GM18907 (cell line): Measurements from ENCODE around the gene CSRP3.
"Not testable (repeated sequence)": the region's sequence is repeated elsewhere in the genome, so short reads cannot be mapped to it uniquely, and the experiment has no call there.

Experiments used
- ATAC-seq: cut with Tn5 transposase; IDR thresholded peaks from one replicate; pipeline ENCODE4 v1.9.1; 2021; ENCODE audit warnings: mild to moderate bottlenecking, moderate library complexity; ENCODE audit not compliant: unreplicated experiment

CSRP3 gene

DNA sequence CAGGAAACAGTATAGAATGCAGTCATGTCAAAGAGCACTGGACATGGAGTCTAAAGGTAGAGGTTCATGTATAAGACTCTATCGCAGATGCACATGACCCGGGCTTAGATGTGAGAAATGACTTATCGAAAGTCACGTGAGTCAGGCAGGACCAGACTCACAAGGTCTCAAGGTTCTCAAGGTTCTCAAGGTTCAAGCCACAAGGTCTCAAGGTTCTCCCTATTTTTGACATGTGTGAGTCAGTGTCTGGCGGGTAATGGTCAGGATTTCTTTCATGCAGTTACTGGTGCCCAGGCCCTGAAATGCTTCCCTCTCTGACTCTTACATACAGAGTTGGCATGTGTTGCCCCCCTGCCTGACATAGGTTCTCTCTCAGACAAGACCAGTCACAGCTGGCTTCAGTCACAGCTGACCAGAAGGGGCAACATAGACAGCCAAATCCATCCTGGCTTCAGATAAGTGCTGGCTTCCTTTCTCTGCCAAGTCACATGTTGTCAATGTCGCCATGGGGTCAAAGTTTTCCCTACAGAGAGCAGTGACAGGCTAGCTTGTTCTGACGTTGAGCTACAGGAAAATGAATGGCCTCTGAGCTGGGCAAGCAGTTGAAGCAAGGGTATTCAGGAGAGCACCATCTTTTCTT, 10.1 kb downstream of the CSRP3 start:
- no peak for ATAC-seq

DNA sequence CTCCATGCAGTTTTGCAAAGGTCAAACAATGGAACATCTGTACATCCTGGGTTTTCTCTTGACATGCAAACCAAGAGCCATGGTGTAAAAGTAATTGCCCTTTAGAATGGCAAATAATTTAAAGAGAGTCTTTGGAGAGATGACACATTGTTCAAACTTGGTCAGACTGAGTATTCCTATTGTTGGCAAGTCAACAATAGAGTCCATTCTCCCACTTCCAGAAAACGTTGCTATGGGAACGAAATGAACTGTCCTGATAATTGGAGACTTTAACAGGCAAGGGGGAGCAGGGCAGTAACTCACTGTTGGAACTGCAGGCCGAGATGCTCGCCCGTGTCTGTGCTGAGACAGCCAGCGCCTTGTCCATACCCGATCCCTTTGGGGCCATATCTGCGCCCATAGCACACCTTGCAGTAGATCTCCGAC, 13.9 kb downstream of the CSRP3 start:
- no peak for ATAC-seq

DNA sequence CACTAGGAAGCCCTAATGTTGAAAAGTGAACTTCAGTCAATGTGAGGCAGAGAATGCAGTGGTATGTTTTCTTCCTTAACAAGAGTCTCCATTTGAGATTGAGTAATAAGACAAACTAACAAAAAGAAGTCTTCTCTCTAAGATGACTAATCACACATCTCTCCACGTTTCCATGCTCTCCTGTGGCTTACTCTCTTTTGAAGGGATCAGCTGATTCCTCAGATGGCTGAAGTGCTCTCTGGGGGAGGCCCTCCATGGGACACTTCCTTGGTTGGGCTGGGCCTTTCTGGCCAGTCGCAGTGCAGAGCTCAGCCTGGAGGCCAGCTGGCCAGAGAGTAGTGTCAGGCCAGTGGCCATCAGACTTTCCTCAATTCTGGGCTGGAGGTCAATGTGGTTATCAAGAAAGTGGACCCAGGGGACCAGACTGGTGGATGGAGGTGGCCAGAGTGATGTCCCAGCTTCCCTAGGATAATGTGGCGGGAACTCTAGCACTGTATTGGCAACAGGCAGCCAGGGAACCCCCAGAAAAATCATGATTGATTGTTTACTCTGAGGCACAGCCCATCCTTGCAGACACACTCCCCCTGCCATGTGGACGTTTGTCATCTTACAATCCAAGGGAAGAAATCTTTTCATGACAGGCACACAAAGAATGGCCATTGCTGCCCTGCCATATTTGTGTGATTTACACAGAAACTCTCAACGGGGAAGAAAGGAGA, 14.5 kb downstream of the CSRP3 start:
- ATAC-seq: no peak

DNA sequence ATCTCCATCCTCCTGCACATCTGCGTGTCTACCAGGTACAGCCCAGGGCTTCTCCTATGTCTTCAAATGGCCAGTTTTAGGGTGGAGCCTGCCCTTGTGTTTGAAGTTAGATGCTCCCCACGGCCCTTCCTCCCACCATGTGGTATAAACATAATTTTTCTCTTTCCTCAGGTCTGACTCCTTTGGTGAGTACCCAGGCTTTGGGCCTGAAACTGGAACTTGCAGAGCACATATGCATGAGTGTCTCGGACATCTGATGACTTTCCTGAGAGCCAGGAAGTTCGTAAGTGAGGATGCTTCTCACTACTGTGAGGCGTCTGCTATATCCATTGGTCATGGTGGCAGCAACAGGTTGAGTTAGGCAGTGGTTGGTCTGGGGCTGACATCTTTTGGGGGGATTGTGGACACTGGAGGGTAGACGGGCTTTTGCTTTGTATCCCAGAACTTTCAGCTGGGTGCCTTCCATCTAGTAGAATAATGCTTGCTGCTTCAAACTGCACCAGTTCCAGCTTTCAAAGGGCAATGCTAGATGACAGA, 16.2 kb downstream of the CSRP3 start:
- no peak for ATAC-seq

DNA sequence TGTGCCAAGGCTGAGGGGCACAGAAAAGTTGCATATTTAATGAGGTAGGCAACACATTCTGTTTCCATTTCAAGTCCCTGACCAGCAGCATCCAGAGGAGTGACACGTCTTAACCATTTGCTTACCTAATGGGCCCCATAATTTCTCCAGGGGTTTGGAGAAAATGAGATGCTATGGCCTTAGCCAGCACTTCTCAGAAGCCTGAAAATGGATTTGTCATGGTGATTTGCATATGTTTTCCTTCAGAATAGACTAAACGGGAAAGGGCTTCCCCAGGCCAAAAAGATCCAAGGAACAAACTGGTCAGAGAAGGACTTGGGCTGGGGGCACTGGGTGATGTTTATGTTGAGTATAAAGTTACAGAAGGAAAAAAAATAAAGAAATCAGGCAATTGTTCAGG, 16.7 kb downstream of the CSRP3 start:
- ATAC-seq: no peak

DNA sequence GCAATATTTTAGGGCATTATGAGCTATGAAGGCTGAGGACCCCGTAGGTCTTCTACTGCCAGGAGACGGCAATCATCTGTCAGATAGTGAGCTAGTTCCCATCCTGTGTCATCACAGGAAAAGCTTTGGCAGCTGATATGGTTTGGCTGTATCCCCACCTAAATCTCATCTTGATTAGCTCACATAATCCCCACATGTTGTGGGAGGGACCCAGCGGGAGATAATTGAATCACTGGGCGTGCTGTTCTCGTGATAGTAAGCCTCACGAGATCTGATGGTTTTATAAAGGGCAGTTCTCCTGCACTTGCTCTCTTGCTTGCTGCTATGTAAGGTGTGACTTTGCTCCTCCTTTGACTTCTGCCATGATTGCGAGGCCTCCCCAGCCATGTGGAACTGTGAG, 18.1 kb downstream of the CSRP3 start:
- no peak for ATAC-seq

DNA sequence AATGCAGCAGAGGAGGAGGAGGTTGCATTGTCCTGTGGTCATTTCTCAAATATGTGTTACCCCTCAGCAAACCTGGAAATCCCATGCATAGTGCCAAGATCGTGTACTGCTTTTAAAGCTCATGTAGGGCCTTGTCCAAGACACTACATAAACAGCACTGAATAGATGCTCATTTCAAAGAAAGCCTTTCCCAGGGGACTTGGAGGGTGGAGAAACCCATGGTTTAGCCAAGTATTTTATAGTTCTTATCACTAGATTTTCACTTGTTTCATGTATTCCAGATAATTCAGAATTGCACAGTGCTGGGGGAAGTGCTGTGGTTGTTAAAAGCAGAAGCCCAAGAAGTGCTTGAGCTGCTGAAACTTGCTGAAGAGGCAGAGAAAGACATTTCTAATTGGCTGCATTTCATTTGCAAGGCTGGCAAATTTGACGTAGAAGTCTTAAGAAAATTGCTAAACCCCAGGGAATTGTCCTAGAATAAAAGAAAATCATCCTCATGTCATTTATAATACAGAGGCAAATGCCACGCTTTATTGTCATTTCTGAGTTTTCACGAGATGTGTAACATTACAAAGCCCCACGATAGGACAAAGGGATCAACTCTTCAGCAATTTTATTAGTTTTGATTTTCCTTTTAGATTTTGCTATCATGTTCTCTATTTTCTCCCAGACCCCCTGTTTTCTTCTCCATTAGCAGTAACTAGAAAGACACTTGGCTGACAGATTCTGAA, 20.1 kb downstream of the CSRP3 start:
- ATAC-seq: no peak

DNA sequence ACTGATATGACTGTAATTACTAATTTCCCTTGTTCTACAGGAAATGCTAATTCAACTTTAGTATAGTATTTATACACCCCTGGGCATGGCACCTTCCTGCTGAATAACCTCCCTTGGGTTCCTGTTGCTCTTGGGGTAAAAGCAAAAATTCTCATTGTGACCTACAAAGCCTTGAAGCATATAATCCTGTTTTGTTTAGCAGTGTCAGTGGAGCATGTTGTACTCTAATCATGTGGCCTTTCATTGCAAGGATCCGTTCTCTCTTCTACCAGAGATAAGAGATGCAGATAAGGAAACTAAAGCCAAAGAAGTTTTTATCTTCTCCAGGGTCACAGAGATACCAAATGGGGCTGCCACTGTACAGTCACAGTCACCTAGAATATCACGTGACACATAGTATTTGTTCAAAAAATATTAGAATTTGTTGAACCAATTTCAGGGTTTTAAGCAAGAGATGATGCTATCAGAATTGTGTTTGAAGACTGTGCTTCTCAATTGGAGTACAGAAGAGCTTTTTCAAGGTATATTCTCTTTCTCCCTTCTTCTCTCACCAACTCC, 25.1 kb downstream of the CSRP3 start:
- ATAC-seq: no peak

DNA sequence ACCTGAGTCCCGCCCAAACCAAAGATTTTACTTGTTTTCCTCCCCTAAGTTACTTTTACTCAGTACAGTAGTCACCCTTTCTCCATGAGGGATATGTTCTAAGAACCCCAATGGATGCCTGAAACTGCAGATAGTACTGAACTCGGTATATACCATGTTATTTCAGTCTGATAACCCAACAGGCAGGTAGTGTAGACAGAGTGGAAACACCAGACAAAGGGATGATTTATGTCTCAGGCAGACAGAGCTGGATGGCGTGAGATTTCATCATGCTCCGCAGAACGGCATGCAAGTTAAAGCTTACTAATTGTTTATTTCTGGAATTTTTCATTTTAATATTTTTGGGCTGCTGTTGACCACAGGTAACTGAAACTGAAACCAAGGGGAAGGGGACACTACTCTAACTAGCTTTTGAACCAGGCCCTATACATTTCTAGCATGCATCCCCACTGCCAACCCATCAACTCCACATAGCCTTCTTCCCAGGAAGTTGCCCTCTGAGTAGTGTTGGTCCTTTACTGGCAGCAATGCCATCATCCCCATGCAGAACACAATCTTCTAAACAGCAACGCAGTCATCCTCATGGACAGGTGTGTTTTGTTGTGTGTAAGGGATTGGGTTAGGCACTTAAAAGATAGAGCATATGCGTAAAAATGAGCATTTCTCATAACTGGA, 27.7 kb downstream of the CSRP3 start:
- ATAC-seq: no peak

DNA sequence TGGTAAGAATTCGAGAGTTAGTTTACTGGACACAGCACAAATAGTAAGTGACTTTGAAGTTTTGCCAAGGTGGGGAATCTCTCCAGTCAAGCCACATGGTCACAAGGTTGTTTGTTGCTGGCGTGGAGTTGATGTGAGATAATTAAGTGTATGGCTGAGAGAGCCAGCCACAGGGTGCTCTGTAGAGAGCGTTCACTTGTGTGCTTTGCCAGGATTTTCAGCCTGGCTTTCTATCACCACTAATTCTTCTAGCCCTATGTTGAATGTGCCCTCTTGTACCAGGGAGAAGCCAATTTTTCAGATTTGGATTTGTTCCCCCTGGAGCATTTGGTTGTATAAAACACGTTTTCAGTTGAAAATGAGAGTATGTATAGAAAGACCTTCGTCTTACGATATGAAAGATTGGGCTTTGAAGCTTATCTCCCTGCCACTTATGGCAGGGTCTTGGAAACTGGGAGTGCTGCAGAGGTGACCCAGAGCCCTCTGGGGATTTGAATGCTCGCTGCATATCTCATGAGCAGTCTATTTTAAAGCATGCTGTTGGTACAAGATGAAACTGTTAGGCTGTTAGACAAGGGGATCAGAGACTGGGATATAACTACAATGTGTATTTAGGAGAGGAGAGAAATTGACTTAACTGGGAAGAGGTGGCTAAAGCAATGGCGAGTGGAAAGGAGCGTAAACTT, 28.6 kb downstream of the CSRP3 start:
- ATAC-seq: no peak

DNA sequence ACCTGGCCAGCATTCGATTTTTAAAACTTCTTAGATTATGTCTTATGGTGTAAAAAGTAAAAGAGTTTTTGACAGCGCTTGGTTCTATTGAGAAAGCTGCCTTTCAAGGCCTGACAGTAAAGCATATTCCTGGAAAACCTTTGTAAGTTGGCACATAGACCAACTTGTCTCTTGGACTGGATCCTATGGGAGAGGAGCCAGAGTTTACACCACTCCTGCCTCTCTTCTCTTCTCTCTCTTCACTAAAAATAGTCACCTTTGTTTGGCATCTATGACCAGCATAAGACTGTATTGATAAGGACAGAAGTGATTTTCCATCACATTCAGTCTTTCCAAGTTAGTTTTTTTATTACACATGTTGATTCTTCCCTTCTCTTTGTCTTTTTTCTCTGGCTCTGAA, 33.7 kb downstream of the CSRP3 start:
- no peak for ATAC-seq

DNA sequence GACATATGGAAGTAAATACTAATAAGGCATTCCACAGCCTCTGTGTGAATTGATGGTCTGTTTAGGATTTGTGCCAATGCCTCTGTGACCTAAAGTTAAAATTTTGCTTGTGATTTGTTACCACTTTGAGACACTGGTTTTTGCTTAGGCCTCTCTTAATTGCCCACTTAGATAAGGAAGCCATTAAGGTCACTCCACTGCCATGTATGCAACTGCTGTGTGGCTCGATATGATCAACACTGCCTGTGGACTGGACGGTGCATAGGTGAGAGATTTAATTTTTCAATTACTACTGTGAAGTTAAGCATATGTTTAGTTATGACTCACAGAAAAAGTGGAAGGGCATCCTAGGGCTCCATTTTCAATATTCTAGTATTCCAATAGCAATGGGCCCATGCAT, 36.9 kb downstream of the CSRP3 start:
- no peak for ATAC-seq

DNA sequence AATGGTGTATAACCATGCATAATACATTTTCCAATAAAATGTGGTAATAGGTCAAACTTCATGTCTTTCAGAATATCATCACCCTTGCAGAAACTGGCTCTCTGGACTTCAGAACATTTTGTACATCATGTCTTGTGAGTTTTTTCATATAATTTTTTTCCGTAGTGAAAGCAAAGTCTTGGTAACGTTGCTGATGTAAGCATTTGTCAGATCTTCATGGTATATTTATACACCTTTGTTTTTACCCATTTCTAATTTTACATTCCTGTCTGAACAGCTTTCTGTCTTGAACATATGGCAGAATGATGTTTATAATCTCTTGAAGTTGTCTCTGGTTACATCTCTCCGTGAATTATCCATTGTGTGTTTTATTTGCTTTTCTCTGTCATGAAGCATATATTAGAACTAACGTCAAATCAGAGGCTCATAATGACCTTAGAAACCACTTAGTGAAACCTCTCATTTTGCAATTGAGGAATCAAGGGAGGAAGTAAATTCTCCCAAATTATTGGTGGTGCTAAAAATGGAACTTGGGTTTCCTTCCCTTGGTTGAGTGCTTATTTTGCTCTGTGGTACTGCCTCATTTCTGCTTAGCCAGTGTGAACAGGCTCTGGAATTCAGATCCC, 37.4 kb downstream of the CSRP3 start:
- ATAC-seq: no peak

DNA sequence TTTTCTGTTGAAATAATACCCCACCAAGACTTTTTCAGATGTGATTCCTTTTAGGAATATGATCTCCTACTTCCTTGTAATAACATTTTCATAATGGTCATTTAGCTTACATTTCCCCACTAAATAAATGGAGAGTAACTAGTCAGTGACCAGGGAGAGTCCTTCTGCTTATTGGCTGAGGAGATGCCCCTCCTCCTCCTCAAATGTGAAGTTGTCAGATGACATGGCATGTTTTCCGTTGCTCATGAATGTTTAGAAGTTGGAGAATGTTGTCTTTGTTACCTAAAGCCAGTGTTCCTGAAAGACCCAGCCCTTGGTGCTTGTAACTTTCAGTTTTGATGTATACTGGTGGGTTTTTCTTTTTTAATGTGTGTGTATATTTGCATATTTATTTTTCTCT, 38.2 kb downstream of the CSRP3 start:
- ATAC-seq: no peak

DNA sequence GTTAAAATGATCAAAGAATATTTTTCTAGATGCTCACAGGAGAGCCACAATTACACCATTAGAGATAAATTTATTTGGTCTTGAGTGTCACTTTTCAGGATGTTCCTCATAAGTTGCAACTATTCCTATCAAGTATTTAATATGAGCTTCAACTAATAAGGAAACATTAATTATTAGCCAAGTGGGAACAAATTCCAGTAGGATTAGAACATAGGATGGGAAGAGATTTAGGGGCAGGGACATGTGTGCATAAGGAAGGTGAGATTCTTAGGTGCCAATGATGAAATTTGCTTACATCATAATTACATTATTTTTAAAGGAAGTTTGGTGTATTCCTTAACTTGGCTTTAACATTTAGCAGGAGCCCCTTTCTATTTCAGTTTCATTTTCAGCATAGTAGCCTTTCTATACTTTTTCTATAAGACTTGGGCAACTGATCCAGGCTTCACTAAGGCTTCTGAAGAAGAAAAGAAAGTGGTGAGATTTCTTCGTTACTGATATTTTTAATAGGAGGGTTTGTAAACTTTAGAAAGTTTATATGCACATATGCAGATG, 38.8 kb downstream of the CSRP3 start:
- no peak for ATAC-seq

DNA sequence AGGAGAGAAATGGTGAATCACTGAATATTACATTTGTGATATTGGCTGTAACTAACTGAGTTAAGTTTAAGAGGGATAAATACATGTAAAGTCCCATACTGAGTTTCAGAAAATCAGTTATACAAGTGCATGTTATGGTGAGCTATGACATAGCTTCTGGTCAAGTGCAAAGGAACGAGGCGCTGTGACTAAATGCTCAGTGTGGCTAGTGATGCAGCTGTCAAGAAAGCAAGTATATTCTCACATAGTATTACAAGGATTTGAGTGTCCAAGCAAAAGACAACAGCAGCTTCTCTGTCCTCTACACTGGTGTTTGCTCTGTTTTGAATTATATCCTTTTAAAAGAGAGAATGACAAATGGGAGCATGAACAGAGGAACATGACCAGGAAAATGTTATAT, 40.1 kb downstream of the CSRP3 start:
- ATAC-seq: no peak

DNA sequence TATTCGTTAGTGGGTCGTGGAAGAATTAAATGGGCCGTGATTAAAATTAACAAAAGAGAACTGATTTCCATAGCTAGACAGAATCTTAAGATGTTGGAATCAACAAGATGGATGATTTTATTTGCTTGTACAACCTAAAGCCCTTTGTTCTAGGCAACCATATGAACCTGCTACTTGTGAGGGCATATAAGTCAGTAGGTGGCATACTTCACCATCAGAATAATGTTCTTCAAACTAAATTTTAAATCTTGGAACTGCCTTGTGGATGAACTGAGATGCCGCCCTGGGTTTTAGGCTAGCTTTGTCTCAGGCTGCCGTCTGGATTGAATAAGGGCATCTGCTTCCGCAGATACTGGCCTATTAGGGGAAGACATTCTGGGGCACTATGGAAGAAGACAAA, 40.9 kb downstream of the CSRP3 start:
- ATAC-seq: no peak

DNA sequence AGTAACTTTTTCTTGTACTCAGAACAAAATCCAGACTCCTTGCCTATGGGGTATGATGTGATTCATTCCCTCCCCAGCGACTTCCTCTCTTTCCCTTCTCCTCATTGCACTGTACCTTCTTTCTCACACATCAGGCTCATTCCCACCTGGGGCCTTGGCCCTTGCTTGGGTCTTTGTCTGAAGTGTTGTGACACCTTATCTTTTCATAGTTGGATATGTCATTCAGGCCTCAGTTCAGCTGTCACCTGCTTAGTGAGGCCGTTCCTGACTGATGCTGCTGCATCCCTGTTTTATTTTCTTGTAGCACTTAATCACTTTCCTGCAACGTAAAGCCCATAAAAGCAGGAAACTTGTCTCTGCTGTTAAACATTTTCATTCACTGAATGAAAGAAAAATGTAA, 44.9 kb downstream of the CSRP3 start:
- no peak for ATAC-seq

DNA sequence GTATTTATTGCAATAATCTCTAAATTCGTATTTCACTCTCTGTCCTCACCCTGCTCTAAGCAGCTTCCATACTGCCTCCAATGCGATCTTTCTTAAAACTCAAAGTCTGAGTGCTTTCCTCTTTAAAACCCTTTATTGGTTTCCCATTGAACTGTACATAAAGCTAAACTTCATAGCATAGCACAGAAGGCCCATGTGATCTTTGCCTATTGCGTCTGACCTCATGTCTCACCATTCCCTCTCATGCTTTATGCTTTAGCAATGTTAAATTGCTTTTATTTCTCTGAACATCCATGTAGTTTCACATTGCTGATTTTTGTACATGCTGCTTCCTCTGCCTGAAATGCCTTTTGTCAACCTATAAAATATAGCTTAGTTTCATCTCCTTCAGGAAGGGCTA, 56.5 kb downstream of the CSRP3 start:
- ATAC-seq: no peak

DNA sequence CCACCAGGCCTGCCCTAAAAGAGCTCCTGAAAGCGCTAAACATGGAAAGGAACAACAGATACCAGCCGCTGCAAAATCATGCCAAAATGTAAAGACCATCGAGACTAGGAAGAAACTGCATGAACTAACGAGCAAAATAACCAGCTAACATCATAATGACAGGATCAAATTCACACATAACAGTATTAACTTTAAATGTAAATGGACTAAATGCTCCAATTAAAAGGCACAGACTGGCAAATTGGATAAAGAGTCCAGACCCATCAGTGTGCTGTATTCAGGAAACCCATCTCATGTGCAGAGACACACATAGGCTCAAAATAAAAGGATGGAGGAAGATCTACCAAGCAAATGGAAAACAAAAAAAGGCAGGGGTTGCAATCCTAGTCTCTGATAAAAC, 64.9 kb downstream of the CSRP3 start:
- not testable (repeated sequence) for ATAC-seq
